ENCODE data around the gene VPS13D. TPM values are rescaled to one million over a fixed set of nuclear protein-coding genes. Genes with fewer than 3 reads are reported as not detected.
A peak's percentile ranks its signal among the peaks of the same experiment; 100 is the strongest.

The VPS13D gene, protein sequence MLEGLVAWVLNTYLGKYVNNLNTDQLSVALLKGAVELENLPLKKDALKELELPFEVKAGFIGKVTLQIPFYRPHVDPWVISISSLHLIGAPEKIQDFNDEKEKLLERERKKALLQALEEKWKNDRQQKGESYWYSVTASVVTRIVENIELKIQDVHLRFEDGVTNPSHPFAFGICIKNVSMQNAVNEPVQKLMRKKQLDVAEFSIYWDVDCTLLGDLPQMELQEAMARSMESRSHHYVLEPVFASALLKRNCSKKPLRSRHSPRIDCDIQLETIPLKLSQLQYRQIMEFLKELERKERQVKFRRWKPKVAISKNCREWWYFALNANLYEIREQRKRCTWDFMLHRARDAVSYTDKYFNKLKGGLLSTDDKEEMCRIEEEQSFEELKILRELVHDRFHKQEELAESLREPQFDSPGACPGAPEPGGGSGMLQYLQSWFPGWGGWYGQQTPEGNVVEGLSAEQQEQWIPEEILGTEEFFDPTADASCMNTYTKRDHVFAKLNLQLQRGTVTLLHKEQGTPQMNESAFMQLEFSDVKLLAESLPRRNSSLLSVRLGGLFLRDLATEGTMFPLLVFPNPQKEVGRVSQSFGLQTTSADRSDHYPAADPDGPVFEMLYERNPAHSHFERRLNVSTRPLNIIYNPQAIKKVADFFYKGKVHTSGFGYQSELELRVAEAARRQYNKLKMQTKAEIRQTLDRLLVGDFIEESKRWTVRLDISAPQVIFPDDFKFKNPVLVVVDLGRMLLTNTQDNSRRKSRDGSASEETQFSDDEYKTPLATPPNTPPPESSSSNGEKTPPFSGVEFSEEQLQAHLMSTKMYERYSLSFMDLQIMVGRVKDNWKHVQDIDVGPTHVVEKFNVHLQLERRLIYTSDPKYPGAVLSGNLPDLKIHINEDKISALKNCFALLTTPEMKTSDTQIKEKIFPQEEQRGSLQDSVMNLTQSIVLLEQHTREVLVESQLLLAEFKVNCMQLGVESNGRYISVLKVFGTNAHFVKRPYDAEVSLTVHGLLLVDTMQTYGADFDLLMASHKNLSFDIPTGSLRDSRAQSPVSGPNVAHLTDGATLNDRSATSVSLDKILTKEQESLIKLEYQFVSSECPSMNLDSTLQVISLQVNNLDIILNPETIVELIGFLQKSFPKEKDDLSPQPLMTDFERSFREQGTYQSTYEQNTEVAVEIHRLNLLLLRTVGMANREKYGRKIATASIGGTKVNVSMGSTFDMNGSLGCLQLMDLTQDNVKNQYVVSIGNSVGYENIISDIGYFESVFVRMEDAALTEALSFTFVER (N-terminal part only)
- total RNA-seq, result 100 to 1,000 TPM in 1 of 2 donors, 10 to 100 TPM in 1; 86.8 to 125 TPM
- 51.9 TPM for polyA plus RNA-seq (ENCODE audit: insufficient read depth, low read depth, low replicate concordance)
- long read RNA-seq, donor 1, result 0 reads
- long read RNA-seq, donor 2, result 0 reads

DNA sequence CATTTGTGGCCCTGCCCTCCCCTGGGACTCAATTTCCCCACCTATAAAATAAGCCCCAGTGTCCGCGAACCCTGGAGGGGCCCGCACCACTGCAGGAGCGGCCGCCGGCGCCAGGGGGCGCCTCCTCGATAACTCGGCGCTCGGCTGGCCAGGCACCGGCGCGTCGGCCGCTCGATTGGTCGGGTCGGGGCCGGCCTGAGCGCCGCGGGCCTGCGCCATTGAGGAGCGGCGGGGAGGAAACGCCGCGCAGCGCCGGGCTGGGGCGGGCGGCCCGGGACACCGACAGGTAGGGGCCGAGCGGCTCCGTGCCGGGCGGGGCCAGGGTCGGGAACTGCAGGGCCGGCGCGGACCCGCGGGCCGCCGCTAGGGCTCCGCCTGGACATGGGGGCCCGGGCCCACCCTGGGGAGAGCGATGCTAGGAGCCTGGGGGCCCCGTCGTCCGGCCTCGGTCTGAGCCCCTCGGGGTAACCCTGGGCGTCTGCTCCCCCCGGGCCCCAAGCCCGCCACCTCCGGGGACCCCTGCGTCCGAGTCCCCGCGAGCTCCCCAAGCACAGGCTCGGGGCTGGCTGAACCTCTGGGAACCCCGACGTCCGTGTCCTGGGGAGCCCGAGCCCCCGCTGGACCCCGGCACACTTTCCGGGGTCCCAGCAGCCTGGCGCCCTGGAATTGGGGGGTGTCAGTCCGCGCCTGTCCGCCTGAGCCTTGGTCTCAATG, at the start of gene VPS13D:
Gene VPS13D, plus strand, starts transcription at position 196 of the 714 bp plus-strand sequence. CDS start 4,237 bp downstream, outside the sequence.
- peak within 1 kb of the TSS; percentile 85 to 89 for H3K27ac ChIP-seq
- TF ChIP-seq, protein P1, sequence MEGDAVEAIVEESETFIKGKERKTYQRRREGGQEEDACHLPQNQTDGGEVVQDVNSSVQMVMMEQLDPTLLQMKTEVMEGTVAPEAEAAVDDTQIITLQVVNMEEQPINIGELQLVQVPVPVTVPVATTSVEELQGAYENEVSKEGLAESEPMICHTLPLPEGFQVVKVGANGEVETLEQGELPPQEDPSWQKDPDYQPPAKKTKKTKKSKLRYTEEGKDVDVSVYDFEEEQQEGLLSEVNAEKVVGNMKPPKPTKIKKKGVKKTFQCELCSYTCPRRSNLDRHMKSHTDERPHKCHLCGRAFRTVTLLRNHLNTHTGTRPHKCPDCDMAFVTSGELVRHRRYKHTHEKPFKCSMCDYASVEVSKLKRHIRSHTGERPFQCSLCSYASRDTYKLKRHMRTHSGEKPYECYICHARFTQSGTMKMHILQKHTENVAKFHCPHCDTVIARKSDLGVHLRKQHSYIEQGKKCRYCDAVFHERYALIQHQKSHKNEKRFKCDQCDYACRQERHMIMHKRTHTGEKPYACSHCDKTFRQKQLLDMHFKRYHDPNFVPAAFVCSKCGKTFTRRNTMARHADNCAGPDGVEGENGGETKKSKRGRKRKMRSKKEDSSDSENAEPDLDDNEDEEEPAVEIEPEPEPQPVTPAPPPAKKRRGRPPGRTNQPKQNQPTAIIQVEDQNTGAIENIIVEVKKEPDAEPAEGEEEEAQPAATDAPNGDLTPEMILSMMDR (IDR thresholded peaks at IDR 0.05), result peak; percentile 95 to 98 (median 96)
- TF ChIP-seq POLR2A (IDR thresholded peaks at IDR 0.05), result no peak
- intact Hi-C loops (cut with DNase I; ENCODE audit: low total_unique reads), result no loop called here
- peak within 1 kb of the TSS; percentile 98 to 99 for H3K4me3 ChIP-seq
- H3K9me3 ChIP-seq, result no peaks in the 10 kb centered on the region
- DNase-seq, result peak; percentile 90
- no peaks in the 10 kb centered on the region for H3K36me3 ChIP-seq (ENCODE audit: low read depth, missing control alignments)
- H3K27me3 ChIP-seq, result no peaks in the 10 kb centered on the region
- 0% methylated on average over 13 to 41 of the region's 77 CpGs for WGBS, 2 donors
- H3K4me1 ChIP-seq, result peaks cover 15% of the 10 kb centered on the region

DNA sequence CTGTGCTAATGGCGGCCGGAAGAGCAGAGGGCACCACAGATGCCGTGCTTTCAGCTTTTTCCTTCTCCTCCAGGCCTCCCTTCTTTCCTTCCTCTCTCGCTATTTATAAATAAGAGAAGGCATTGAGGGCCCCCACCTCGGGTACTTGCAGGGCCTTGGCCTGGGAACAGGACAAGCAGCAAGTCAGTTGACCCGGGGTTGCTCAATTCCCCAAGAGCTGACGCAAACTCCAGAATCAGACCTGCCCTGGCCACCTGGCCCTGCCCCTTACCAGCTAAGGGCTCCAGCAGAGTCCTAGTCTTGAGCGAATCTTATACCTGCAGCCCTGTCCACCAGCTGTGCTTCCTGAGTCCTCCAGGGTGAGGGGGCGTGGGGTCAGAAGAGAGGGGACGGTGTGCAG, 49.5 kb upstream of the VPS13D start:
- Histone ChIP-seq H3K27me3 (no peaks in the 10 kb centered on the region), H3K9me3 (no peaks in the 10 kb centered on the region), H3K4me1 (peaks cover 12% of the 10 kb centered on the region), H3K27ac (peak overlapping the region in 1 of 2 donors; percentile 41), H3K36me3 (ENCODE audit: low read depth, missing control alignments) (no peaks in the 10 kb centered on the region), H3K4me3 (no peak overlapping the region)
- WGBS, 2 donors, result 75 to 76% methylated on average over 10 of the region's 10 CpGs
- no peak for TF ChIP-seq POLR2A (IDR thresholded peaks at IDR 0.05)
- TF ChIP-seq, protein P1 (IDR thresholded peaks at IDR 0.05), result no peak
- DNase-seq, result peak; percentile 50
- intact Hi-C loops (cut with DNase I; ENCODE audit: low total_unique reads), result no loop called here

DNA sequence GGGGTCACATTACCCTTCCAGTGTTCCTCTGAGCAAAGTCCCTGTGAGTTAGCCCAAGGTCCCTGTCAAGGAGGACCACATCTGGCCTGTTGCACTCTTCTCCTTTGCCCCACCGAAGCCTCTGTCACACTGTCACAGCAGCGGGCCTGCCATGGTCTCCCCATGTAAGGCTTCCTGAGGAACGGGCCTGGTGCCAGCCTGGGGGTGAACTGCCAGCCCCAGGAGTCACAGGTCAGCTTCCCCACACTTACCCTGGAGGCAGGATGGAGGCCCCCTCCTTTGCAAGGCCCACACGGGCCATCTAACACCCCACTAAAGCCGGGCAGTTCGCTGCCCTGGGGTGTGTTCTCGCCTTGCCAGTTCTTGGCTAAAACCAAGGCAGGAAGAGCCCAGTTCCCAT, 48.9 kb upstream of the VPS13D start:
- no peak for DNase-seq
- Histone ChIP-seq H3K9me3 (no peaks in the 10 kb centered on the region), H3K27me3 (no peaks in the 10 kb centered on the region), H3K36me3 (ENCODE audit: low read depth, missing control alignments) (no peaks in the 10 kb centered on the region), H3K4me1 (peaks cover 13% of the 10 kb centered on the region), H3K4me3 (no peak overlapping the region), H3K27ac (peak overlapping the region in 1 of 2 donors; percentile 41)
- TF ChIP-seq, protein P1 (IDR thresholded peaks at IDR 0.05), result no peak
- TF ChIP-seq POLR2A (IDR thresholded peaks at IDR 0.05), result no peak
- WGBS, 2 donors, result 87 to 96% methylated on average over 4 to 5 of the region's 7 CpGs
- intact Hi-C loops (cut with DNase I; ENCODE audit: low total_unique reads), result no loop called here

DNA sequence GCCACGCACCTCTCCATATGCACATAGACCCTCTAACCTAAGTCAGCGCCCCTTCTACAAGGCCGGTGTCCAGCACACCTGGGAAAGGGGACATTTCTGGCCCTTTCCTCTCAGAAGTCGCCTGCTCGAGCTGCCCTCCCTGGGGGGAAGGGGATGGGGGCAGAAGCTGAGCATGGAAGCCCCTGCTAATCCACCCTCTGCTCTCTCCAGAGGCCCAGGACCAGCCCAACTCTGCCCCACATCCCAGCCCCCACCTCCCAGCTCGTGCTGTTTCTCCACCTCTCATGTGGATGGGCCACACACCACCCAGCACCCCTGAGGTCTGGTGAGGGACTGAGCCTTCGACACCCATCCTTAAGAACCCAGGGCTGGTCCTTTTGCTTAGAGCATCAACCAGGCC, 48.3 kb upstream of the VPS13D start:
- intact Hi-C loops (cut with DNase I; ENCODE audit: low total_unique reads), result no loop called here
- no peak for DNase-seq
- WGBS, 2 donors, result 83 to 93% methylated on average over 5 to 7 of the region's 7 CpGs
- Histone ChIP-seq H3K27me3 (no peaks in the 10 kb centered on the region), H3K9me3 (no peaks in the 10 kb centered on the region), H3K4me1 (peaks cover 13% of the 10 kb centered on the region), H3K4me3 (no peak overlapping the region), H3K36me3 (ENCODE audit: low read depth, missing control alignments) (no peaks in the 10 kb centered on the region), H3K27ac (no peak overlapping the region)
- no peak for TF ChIP-seq POLR2A (IDR thresholded peaks at IDR 0.05)
- TF ChIP-seq, protein P1 (IDR thresholded peaks at IDR 0.05), result no peak

All from testis (tissue), 5 donors.